Measurements from ENCODE around the gene CABCOCO1.

CABCOCO1 gene

DNA sequence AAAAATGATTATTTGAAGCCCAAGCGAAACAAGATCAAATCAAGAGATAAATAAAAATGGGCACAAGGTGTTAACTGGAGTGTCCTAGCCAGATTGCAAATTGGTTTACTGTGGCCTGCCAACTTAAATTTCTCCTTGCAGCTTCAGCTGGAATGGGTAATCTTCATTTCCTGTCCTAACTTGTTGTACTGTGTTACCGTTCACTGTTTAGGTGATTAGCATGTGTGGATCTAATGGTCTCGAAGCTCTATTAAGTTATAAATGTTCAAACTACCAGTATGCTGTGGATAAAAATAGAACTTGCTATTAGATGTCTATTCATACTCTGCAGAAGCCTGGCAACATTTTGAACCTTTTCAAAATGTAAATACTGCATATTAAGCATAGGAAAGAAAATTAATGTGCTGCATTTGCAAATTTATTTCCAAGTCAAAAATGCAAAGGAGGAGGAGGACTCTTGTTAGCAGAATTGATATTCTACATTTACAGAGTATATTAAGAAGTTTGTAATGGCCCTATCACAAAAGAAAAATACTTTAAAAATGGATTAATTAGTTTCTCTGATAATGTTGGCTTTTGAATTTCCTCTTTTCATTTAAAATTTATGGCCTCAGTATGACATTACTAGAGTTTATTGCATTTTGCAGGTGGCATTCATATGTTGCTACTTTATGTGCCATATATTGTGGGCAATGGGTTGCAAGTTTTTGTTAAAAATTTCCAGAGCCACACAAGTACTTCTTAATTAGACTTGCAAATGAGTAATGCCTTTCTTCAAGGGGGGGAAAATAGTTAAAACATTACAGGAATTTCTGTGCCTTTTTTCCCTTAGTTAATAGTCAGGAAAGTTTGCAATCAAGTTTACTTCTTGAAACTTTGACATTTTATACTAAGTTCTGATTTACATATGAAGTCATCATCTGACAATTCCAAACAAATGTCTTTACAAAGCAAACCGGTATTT lies 92.1 kb downstream of the CABCOCO1 start:
- DNase-seq (ENCODE audit: low spot score): no peak

DNA sequence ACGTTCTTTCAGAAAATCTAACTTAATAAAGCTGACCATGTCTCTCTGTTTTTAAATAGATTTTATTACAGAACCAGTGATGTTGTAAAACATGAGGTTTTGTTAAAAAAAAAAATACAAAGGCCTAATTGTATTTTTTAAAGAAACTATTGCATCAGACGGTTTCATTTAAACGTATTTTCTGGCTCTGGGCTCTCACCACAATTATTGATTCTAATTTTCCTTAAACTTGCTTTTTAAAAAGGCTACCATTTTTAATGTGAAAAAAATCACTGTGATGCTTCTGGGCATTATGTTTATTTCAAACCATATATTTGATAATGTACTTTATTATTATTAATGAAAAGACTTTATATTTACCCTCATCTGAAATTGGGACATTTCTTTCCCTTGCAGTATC lies 94.3 kb downstream of the CABCOCO1 start:
- DNase-seq (ENCODE audit: low spot score): no peak

DNA sequence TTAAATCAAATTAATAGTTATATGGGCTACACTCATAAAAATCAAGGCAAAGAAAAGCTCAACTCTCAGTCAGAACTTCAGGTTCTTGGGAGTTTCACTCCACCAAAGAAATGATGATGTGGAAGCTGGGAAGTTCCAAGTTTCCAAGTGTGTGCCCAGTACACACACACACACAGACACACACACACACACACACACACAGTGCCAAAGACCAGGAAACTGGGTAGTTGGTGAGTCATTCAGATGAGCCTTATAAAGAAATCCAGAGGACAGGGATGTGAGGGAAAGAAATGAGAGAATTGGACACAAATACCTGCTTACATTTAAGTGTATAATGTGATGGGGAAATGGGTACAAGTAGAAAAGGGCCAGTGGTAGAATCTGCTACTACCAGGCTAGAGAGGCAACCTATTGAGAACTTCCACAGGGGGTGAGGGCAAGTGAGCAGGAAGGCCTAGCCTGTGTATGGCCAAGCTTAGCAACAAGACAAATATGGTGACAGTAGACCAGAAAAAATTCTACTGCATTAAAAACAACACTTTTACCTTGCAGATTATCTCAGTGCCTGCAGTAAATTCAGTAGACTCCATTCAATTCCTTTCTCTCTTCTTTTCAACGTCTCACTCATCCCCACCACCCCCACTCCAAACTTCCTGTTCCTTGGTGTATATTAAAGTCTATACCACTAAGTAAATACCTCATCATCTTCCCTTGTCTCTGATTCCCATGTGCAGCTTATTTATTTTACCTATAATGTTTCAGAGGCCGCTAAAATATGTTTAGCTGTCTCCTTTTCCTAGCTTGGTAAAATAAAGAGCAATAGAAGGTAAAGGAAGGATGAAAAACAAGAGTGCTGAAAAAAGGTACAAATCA lies 95.0 kb downstream of the CABCOCO1 start:
- no peak for DNase-seq (ENCODE audit: low spot score)

DNA sequence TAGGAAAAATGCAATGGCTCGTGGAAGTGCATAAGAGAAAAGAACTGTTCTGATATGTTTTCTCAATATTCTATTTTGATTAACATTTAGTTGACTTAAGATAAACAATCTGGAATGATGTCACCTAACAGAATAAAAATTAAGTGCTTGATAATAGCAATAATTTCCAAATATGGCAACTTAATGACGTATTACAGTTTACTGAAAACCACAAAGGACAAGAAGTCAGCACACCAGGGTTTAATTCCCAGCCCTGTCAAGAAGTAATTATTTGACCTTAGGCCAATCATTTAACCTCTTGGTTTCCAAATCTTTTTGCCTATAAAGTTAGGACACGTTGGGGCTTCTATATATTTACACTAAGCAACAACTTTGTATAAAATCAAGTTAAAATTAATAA lies 95.7 kb downstream of the CABCOCO1 start:
- DNase-seq (ENCODE audit: low spot score): no peak

DNA sequence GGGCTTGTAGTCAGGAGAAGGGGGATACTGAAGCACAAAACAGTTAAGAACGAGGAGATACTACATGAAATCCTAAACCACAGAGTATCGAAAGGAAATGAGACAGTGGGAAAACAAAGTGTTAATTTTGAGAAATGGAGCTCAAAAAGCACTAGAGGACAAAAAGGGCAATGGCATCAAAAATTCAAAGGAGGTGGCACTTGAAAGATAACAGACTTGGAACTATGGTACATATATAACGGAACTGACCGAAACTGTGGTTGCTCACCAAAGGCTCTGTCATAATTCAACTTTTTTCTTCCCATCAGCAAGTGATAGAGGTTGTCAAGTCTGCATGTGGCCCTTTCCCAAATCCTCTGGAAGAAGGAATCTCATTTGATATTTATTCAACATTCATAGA lies 97.0 kb downstream of the CABCOCO1 start:
- no peak for DNase-seq (ENCODE audit: low spot score)

DNA sequence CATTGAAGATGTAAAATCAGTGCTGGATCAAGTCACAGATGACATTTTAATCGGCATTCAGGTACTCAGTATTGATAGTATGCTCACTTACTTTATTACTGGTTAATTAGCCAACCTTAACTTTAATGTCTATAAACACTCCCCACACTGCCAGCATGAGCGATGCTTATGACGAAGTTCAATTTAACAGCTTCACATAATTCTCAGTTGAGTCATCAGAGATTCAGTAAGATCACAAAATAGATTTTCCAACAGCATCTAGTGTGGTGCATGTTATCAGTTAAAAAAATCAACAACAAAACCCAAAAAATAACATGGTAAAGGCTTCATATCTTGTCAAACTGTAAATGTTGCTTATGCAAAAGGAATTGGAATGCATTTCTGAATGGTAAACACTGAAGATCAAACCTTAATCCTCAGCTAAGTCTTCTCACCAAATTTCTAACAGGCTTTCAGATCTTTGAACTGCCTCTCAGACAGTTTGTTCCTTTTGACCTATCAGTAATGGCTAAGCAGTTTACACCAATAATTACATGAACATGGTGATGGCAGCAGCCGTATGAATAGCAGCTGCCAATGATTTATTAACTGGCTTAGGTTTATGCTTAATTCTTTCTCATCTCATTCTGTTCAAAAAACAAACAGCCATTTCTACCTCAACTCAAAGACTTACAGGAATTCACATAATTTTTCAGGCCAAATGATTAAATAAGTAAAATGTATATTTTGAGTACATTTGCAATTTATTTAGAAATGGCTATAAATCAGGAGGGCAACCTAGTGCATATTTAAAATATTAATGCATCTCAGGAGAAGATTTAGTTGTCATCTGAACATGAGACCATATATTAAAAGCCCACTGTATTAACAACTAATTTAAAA lies 98.5 kb downstream of the CABCOCO1 start:
- no peak for DNase-seq (ENCODE audit: low spot score)

DNA sequence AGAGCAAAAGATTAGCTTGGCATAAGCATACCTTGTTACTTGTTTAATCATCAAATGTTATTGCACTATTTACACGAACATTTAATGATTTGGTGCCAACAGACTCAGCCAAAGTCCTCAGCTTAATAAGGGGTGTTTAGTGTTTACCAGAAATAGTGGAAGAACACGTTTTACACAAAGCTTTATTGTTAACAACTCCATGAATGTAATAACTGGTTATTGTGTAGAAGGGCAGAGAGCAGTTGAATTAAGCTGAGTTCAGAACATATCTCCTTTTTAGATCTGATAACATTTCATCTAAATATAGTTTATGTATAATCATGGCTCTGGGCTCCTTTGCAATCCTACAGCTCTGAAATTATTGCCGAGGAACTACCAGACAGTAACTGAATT lies 99.1 kb downstream of the CABCOCO1 start:
- DNase-seq (ENCODE audit: low spot score): no peak

DNA sequence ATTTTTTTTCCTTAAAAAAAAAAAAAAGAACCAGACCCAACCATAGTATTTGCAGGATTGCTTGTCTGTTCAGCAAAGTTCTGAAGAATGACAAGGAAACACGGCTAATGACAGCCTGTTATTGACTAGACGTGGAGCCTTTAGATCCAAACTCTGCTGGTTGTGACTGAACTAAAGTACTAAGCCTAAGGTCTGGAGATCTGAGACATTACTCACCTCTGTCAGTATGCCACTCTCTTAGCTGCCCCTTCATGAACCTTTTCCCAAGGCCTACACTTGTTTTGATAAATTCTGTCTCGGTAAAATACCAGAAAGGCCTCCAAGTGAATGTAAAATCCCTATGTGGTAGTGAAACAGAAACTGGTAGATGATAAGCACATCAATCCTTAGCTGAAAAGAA lies 101.0 kb downstream of the CABCOCO1 start:
- DNase-seq (ENCODE audit: low spot score): no peak

DNA sequence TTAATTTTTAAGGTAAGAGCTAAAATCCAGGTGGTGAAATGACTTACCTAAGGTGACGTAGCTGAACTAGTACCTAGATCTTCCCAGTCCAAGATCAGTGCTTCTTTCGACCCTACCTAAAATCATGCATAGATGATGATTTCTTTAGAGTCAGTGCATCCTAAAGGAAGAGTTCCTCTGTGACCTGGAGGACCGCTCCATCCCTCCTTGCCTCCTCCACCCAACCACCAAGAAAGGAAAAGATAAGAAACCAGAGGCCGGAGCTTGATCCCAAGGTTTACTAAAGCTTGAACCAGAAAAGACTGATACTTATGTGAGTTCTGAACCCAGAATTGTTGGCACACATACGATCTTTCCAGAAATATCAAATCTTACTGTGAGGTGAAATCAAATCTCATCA lies 101.8 kb downstream of the CABCOCO1 start:
- DNase-seq (ENCODE audit: low spot score): no peak

DNA sequence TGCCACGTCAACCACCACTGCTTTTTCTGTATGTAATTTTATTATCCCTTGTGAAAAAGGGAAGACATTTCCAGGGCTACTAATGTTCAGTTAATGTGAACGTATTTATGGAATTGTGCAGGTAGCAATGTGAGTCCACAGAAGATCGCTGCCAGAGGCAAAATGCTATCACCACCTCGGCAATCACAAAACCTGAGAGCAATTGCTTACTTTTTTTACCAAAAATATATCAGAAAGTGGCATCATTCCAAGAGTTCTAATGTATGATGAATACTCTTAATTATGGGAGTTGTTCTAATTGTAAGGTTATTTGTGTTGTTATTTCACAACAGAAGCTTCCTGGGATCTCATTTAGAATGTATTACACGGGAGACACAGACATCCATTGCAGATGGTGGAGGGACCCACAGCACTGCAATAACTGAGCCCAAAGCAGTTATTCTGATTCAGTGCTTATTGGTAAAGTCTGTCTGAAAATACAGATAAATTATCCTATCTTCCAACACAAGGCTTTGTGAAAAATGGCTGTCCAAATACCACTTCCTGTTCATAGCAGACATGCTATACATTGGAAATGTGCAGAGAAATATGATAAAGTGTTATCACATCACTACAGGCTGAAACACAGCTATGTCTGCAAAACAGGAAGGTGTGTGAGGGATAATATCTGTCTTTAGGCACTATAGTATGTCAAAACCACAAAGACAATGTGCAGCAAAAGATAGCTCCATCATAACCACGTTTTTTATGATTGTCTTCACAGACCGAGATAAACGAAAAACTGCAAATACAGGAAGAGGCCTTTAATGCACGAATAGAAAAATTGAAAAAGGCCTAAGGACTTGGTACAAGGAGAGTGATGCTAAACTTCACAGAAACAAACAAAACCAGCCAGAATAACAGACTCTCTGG lies 102.7 kb downstream of the CABCOCO1 start:
- no peak for DNase-seq (ENCODE audit: low spot score)

DNA sequence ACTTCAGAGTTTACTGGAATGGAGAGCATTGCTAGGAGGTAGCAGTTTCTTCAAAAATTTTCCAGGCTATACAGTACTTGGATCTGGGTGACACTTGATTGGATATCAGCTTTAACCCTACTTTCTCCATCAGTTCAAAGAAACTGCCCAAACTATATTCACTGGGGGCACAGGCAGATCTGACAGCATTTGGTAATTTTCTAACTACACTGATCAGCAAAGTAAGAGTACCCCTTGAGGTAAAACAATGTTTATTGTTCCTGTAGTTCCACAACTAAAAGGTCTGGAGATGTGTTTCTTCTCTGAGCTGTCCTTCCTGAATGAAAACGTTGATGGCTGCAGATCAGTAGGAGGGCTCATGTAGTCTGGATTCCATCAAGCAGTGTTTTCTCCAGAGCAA lies 104.2 kb downstream of the CABCOCO1 start:
- no peak for DNase-seq (ENCODE audit: low spot score)

DNA sequence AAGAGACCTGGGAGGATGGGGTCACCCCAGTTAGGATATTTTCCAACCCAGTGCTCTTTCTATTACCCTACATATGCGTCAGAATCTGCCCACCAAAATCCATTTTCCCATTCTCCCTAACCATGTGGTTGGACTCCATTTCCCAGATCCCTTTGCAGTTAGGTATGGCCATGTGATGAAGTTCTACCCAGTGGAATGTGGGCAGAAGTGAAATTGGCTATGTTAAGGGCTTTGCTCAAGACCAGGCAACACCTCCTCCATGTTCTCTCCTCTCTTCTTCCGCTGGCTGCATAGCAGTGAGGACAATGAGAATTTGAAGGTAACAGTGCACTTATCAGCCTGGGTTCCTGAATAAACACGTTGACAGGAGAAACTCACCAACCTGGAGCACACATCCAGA lies 111.3 kb downstream of the CABCOCO1 start:
- no peak for DNase-seq (ENCODE audit: low spot score)

DNA sequence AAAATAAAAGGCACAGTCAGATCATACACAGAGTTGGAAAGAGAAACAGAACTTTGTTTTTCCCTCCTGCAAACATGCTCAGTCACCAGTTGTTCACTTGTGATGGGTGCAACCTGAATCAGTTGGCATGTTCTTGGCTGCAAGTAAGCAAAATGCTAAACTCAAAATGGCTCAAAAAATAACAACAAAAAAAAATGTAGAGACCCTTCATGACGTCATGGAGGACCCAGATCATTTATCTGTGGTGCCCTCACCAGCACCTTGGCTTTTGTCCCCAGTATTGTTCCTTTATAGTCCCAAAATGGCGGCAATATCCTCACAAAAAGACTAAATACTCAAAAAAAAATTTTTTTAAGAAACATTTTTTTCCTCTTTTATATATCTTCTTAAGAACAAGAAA lies 112.4 kb downstream of the CABCOCO1 start:
- DNase-seq (ENCODE audit: low spot score): no peak

DNA sequence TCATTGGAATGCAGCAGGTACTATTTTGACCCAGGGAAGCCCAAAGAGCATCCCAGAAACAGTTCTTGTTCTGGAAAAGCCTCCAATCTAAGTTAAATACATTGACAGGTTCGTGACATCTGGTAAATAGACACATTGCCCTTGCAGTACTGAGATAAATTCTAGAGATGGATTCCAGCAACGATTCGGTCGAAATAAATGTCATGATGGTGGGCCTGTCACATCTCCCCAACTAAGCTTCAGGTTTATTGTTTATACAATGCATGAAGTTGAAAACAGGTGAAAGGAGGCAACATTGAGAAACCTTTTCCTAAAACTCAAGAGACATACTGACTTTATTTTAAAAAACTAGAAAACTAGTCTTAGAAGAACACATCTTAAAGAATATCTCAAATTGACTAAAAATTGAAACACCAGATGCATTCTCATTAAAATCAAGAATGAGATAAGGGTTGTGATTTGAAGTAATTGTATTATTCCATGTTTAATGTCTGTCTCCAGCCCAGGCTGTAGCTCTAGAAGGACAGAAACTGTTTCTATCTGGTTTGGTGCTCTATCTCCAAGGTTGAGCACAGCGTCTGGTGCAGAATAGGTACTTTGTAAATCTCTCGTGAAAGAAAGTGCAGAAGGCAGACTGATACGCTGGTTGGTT lies 114.0 kb downstream of the CABCOCO1 start:
- peak; percentile 73 for DNase-seq (ENCODE audit: low spot score)

DNA sequence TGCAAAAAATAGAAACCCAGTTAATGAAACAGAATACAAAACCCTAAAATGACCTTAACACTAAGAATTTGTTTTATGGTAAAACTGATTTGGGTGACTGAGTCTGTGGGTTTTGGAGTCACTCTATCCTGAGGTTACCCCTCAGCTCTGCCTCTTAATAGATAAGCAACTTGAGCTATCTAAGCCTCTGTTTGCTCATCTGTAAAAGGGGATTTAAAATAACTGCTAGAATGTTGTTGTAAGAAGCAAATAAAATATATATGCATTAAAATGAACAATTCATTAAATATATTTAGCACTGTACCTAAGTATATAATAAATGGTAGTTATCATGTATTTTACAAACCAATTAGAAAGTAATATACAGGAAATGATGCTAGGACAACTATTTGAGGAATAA lies 115.4 kb downstream of the CABCOCO1 start:
- no peak for DNase-seq (ENCODE audit: low spot score)

DNA sequence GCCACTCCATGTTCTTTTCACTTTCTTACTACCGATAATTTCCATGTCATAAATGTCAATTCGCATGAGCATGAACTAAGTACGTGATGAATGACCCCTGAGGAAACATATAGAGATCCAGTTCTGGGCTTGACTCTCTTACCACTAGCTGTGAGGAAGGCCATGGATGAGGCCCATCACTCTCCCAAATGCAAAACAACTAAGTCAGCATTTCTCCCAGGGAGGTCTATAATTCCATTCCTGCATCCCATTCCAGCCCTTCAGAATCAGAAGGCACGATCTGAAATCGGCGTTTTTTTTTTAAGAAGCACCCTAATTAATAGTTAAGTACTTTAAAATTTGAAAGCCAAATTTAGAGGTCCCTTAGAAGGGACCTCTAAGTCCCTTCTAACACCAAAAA lies 116.5 kb downstream of the CABCOCO1 start:
- no peak for DNase-seq (ENCODE audit: low spot score)

DNA sequence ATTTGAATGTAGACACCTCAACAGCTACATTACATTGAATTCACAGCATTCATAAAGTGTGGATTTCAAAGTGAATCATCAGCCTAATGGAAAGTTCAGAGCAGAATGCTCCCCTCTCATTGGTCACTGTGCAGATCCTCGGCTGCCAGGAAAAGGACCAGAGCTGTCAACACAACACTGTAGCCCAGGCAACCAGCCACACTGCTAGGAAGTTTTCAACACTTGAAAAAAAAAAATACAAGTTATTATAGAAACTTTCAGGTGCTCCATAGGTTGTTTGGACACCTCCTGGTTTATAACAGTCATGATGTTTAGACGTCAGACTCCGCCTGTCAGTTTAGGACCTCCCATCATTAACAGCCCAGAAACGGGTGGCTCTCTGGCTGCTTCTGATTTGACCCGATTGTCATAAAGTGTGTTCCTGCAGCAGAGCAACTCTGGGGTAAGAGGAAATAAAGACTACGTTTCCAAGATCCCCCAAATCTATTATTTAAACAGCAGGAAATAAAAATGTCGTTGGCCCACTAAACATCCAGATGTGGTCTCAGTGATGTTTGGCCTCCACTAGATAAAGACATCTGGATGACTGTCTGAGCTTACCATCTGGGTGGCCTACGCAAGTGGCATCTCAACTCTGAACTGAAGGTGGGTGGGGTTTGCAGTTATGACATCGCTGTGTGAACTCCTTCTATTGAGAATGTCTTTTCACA lies 117.4 kb downstream of the CABCOCO1 start:
- DNase-seq (ENCODE audit: low spot score): no peak

DNA sequence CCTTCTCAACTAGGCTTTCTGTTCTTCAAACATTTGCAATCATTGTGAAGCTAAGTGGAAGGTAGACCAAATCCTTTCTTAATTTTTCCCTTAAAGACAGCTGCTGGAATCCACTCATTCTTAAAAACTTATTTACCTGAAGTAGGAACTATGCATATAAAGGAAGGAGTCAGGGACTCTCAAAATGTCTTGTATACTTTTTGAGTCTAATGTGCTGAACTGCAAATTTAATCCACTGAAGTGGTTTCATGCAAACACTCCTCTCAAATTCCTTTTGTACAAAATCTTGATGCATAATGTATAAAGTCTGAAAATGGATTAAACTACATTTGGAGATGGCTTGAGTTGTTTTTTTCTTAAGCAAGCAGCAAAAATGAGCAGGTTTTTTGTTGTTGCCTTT lies 118.0 kb downstream of the CABCOCO1 start:
- no peak for DNase-seq (ENCODE audit: low spot score)

DNA sequence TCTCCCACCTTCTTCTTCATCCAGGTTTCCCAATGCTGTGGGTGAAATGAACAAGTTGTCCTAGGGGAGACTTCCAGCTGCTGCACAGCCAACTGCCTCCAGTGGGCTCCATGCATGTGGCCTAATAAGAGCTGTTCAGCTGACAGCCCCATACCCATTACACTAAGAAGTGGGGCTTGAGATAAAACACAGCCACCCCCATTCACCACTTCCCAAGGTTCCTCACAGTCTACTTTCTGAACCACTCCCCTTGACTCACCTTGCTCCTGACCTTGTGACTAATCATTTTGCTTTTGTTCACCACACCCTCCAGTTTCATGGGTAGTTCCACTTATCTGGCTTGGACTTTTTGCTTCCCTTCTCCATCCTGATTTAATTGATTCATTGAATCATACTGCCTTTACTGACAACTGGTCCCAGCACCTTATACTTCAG lies 119.3 kb downstream of the CABCOCO1 start:
- DNase-seq (ENCODE audit: low spot score): no peak
